ENCODE data around the gene TSFM.

Gene TSFM

DNA sequence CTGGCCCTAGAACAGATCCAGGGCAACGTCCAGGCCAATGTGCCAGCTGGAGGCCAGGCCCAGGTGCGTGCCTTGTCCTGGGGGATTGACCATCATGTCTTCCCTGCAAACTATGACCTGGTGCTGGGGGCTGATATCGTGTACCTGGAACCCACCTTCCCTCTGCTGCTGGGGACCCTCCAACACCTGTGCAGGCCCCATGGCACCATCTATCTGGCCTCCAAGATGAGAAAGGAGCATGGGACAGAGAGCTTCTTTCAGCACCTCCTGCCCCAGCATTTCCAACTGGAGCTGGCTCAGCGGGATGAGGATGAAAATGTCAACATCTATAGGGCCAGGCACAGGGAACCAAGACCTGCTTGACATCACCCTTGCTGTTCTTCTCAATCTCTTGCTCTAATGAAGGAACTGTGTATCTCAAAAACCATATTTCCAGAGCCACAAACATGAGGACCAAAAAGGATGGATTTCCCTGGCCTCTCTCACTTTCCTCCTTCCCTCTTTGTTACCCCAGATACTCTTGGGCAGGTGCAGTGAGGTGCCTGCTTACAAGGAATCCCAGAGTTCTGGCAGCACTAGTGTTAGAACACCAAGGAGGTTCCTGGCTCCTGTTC is 2.2 kb upstream of the TSFM start:
- DNase-seq: no peak

DNA sequence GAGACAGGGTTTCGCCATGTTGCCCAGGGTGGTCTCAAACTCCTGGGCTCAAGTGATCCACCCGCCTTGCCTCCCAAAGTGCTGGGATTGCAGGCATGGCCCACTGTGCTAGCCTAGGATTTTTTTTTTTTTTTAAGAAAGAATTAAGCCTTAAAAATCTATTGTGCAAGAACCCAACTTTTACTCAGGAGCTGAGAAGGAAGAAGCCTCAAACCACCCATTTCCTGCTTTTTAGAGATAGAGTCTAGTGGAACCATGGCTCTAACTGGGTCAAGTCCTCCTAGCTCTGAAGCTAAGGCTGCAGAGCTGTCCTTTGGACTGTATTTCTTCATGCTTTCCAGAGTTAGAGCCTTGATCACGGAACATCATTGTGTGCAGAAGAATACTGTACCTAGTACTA is 1.3 kb upstream of the TSFM start:
- DNase-seq: no peak

DNA sequence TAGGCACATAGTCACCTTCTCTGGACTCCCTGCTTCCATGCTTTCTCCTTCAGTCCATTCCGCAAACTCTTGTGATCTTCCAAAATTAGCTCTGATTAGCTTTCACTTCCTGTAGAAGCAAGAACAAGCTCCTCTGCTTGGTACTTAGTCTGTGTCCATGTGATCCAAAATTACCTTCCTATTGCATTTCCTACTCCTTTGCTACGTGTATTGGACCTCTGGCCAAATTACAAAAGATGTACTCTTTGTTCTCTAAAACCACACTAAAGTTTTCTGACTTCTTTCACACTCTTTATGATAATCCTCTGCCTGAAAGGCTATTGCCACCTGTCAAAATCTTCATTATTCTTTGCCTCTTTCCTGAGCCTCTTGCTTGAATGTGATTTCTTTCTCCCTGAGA is 786 bp upstream of the TSFM start:
- DNase-seq: no peak

DNA sequence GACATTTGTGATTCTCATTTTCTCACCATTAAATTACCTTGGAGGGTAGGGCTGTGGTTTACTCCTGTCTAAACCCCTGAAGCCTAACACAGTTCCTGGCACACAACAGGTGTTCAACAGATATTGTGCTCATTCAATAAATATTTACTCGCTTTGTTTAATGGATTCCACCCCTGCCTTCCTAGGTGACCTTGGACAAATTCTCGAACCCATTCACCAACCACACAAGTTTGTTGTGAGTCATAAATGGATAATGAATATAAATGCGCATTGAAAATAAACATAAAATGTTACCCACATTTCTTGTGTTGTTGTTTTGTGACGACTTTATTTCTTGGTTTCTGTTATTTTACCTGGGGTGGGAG is 362 bp upstream of the TSFM start:
- no peak for DNase-seq

DNA sequence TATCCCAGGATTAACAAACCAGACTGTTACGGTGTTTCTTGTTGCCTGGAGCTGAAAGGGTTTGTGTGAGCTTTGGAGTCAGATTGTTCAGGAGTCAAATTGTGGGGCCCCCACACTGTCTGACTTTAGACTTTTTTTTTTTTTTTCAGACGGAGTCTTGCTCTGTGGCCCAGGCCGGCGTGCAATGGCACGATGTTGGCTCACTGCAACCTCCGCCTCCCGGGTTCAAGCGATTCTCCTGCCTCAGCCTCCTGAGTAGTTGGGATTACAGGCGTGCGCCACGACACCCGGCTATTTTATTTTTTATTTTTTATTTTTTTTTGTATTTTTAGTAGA is 847 bp downstream of the TSFM start:
- no peak for DNase-seq

DNA sequence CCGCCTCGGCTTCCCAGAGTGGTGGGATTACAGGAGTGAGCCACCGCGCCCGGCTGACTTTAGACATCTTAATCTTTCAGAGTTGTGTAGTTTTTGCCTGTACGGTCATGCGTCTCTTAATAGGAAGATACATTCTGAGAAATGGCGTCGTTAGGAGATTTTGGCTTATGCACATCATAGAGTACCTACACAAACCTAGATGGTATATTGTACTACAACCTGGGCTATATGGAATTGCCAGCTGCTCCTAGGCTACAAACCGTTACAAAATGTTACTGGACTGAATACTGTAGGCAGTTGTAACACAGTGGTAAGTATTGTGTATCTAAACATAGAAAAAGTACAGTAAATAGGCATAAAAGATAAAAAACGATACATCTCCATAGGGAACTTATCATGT is 1.3 kb downstream of the TSFM start:
- no peak for DNase-seq

DNA sequence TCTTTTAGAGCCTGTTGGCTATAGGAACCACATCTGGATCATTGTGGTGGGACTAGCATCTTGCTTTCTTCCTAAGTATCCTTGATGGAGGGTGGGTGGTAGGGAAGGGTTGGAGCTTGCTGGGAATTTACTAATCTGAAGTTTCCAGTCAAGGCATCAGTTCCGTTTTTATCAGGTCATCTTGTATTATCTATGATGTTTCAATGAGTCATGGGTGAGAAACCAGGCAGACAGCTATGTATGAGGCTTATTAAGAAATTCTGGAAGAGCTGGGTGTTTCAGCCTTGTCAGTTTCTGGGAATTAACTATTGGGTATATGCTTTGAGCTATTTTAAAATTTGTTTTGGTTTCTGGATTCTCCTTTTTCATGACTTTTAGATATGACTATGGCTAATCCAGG is 11.3 kb downstream of the TSFM start:
- no peak for DNase-seq

DNA sequence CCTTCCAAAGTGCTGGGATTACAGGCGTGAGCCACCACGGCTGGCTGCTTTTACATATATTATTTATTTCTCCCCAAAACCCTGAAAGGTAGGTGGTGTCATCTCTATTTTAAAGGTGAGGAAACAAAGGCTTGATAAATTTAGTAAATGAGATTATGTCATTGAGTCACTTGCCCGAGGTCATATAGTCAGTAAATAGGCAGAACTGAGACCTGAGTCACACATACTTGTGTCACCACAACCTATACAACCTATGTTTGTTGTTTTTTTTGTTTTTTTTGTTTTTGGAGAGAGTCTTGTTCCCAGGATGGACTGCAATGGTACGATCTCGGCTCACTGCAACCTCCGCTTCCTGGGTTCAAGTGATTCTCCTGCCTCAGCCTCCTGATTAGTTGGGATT is 12.8 kb downstream of the TSFM start:
- no peak for DNase-seq

DNA sequence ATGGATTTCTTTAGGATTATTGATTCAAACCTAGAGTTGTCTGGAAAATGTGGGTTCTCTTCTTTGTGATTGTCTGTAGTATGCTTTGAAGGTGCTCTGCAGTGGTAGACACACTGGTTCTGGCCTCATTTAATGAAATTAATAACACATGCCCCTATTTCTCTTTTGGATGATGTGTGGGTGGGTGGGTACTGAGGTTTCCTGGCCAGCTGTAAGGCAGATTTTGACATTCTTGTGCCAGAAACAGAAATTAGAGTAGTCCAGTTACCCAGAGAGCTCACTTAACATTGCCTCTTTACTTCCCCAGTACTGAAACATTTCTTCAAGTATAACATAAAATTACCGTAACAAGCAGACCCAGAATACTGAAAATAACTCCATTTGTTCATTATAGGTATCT is 14.4 kb downstream of the TSFM start:
- DNase-seq: no peak

DNA sequence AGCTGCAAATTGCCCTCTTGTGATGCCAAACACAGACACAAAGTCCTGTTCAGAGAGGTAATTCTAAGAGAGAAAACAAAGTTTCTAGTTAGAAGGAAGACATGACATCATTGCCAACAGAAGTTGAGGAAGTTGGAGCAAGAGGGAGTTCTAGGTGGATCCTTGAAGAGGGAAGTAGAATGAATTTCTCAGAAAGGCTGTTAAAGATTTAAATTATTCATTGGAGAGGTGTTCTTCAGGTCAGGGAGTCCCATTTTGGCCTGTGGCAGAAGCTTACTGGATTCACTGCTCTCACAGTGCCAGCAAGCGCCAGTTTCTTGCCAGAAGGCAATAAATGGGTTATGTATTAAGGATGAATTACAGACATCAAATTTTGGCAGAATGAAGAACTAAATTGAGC is 15.3 kb downstream of the TSFM start:
- DNase-seq: no peak

DNA sequence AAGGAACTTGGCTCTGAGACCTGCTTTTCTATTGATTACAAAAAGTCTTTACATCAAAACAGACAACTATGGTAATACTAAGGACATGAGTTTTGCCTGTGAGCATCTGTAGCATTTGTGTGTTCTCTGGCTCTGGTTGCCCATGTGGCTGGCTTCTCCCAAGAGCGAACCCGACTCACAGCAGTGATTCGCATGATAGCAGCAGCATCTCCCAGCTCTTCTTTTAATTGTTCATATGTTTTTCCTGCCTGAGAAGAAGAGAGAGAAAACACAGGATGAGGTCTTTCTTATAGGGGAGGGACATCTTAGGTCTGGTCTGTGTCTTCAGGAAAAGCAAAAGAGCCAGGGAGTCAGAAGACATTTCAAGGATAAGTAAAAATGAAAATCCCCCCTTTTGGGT is 18.4 kb downstream of the TSFM start:
- no peak for DNase-seq

DNA sequence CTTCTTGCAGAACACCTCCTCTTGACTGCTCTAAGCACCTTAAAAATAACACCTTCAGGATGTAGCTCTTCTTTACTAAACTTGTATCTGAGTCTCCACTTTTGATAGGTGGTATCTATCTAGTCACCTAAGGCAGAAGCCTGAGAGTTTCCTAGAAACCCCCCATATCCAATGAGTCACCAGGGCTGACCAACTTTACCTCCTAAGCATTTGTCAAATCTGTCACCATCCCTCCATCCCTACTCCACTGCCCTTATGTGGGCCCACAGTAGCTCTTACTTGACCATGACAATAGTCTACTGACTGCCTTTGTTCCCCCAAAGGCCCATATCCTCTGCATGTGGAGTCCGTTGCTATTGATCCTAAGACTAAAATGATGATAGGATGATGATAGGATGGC is 20.0 kb downstream of the TSFM start:
- peak; percentile 22 for DNase-seq

DNA sequence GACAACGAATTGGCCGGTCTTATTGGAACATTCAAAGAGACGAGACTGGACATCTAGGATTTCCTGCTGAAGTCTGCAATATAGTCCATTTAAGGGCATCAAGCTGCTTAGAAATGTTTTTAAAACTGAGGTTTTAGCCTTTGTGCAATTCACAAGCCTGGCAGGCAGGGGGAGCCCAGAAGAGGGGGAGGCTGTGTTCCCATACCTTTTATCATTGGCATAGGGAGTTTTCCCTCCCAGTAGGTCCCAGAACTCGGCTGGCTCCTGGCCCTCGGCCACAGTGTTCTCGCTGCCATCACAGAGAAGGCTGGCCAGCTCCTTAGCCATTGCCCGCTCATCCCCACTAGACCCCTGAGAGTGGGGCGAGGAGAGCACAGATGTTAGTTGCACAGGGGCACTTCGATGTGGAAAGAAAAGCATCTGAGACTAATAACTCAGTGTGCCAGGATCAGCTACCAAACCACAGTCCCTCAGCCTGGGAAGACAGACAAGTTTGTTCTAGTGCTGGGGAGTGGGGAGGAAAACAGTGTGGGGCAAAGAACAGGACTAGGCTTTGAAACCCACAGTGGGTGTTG is 20.8 kb downstream of the TSFM start:
- peak; percentile 79 for DNase-seq

DNA sequence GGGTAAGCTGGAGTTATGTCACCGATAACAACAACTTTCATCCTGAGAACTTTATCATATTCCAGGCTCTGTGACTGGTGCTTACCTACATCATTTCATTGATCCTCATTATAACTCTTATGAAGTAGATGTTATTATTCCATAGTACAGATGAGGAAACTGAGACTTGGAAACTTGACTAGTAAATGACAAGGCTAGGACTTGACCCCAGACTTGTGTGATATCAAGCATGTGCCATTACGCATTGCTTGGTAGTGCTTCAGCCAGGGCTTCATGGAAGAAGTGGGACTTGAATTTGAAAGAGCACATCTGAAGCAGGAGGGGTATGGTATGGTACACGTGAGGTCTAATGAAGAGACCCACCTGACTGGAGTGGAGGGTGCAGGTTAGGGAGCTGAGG is 24.1 kb downstream of the TSFM start:
- no peak for DNase-seq

DNA sequence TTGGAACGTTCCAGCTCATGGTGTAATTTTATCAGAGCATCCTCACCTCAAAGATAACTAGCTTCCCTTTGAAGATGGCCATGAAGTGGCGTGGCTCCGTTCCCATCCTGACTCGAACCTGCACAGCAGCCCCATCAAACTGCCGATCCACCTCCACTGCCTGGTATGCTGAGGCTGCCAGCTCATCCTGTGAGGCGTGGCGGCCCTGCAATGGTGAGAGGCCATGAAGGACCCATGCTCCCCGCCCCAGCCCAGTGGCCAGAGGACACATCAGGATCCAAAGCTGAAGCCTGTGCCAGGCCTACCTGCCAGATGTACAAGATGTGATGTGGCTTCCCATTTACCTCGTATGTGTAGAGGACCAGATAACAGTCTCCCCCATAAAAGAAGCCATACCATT is 24.7 kb downstream of the TSFM start:
- DNase-seq: no peak

DNA sequence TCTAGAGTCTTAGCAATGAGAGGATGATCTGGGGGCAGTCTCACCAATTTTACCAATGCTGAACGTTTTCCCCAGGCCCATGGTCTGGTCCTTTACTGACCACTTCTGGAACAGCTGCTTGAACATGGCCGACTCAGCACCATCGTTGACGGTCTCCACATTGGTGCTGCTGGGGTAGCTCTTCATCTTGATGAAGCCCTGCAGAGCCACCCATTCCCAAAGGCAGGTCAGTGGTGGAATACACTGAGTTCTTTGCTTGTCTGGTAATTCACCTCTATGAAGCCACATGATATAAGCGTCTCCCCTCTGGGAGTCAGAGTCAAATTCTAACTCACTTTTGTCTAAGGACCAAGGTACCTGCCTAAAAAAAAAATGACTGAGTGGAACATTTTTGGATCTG is 25.8 kb downstream of the TSFM start:
- no peak for DNase-seq

DNA sequence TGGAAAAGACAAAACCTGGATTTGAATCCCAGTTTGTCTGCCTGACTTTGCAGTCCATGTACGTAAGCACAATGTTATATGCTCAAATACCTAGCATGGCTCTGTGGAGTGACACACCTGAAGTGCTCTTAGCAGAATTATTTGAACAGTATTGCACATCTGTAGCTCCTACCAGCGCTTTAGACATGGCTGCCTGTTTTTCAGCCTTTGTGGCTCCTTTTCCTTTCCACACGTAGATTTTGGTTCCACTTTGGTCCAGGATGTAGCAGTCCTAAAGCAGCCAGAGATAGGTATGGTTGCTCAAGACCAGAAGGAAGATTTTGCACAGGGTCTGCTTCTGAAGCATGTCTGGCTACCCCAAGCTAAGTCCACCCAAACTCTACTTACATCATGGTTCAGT is 26.8 kb downstream of the TSFM start:
- no peak for DNase-seq

DNA sequence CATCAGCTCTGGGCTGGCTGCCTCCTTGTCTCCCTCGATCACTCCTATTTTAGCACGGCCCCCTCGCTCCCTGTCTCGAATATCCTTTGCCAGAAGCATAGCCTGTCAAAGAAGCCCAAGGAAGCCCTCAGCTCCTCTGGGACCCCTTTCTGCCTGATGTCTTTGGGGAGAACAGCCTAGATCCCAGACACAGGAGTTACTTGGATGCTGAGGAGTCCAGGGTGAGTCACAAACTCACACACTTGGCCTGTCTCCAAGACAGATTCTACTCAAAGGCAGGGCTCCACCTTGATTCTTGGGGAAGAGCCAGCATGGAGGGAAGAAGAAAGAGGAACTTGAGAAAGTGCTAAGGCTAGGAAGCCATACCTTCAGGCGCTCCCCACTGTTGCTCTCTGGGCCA is 27.9 kb downstream of the TSFM start:
- DNase-seq: no peak

DNA sequence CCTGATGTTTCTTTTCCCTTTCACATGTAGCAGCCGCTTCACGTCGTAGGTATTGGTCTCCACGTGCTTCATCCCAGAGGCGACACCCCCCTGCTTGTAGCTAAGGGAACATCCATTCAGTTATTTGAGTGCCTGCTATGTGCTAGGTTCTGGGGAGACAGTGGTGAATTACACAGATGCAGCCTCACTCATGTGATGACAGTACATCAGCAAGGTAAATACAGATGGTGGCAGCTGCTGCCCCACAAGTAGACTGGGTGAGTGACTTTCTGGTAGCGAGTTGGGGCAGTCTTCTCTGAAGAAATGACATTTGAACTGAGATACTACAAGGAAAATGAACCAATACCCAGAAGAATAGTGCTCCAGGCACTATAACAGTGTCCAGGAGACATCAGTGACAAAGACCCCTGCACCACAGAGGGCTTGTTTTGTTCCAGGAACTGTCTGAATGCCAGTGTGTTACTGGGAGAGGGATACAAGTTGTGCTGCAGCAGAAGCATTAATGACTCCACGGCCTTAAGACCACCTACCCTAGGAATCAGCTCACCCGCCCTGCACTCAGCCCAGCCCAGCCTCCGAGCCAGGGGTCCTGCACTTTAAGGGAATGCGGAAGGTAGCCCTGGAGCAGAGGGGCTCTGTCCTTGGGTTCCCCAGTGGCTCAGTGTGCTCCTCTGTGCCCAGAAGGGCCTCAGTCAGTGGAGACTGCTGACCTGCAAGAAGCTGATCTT is 28.6 kb downstream of the TSFM start:
- DNase-seq: peak; percentile 53

DNA sequence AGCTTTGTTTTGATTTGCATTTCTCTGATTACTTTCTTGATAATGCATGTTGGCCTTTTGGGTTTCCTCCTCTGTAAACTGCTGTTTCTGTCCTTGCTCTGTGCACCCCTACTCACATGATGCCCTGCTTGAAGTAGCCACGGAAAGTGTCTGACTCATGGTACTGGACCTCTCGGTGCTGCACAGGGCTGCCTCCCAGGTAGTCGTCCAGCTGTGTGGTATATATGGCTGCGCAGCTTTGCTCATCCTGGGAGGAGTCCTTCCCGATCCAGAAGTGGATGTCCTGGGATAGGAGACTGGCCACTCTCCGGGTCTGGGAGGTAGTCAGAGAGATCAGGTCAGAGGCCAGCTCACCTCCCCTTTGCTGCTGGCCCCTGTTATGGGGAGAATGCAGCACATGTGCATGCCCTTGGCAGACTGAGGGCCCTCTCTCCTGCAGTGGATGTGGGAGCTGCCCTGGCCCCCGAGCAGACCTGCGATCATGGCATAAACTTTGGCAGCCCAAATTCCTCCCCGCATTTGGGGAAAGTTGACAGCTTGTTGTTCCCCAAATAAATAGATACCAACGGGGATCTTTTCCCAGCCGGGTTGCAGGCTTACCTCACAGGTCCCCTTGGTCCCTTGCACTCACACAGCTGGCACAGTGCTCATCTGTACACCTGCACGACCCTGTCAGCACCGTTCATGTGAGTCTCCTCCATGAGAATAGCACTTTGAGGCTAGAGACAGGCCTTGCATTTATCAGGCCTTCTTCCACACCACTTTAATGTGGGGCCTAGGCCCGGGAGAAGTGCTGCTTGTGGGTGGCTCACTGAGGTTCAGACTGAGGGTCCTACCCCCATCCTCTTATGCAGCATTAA is 30.8 kb downstream of the TSFM start:
- DNase-seq: no peak

DNA sequence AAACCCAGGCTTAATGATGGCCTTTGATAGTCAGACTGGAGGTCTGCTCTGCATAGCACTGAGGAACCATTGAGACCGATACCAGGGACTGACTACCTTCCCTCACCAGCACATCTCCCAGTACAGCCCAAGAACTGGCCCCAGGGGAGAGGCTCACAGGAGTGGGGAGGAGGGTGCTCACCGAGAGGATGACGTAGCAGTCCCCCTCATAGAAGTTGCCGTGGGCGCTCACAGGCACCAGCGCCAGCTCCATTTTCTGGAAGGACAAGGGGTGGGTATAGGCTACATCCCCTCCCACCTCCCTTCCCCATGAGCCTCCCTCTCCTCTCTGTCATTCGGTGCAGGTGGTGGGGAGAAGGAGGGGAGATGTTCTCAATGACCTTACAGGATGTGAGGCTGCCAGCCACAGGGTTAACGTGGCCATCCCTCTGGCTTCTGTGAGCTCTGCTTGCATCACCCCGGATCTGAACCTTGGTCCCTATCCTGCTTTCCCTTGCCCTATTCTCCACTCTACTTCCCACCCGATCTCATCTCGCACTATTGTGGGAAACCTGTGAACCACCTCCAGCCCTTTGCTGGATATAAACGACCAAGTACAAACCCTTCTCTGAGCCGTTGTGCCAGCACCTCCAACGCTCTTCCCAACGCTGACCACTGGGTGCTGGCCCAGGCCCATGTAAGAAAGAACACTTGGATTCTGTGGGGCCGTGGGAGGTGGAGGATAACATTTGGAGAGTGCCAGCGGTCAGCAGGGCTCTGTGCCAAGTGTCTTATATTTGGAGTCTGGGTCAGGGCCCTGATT is 31.6 kb downstream of the TSFM start:
- DNase-seq: no peak

DNA sequence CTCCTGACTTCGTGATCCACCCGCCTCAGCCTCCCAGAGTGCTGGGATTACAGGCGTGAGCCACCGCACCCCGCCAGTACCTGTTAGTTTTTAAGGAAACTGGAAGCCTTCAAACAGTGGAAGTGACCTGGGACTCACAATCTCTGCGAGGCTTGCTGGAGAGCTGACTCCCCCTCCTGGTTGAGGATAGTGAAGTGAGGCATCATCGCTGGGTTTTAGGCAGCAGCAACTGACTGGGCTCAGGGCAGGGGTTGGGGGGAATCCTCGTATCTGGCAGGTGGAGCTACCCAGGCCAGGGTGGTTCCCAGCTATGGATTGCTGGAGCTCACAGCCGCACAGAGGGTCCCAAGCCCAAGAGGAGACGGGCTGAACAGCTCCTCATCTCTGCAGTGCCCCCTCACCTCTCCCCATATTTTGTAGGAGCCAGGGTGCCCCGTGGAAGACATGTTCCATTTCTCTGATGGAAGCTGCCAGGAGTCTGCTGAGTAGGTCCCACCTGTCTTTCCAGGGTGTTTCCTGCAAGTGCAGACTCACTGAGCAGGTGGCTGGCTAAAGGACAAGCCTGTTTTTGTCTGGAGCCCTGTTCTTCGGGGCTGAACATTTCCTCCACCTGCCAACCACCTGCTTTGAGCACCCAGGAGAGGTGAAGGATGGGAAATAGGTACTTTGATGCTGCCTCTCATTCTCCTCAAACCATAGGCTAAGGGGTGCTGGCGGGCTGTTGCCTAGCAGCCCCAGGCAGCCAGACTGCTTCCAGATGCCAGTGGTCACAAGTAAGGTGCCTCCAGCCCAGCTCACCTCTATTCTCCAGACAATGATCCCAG is 32.8 kb downstream of the TSFM start:
- peak; percentile 79 for DNase-seq

Data from islet precursor cell (in vitro differentiated cells).